GM04504 (cell line): Measurements from ENCODE around the gene TSGA10.
"Not testable (repeated sequence)": the region's sequence is repeated elsewhere in the genome, so short reads cannot be mapped to it uniquely, and the experiment has no call there.

Experiments used
- DNase-seq: peaks from one replicate; pipeline ENCODE4 v3.0.0-alpha.2; 2012; ENCODE audit warnings: low read depth

TSGA10 gene

GRCh38 chr2:99067871-99068625 lies 86.7 kb downstream of the TSGA10 start:
- DNase-seq = no peak

GRCh38 chr2:99066075-99066958 lies 88.4 kb downstream of the TSGA10 start:
- peak; percentile 9 for DNase-seq

- DNase-seq = not testable (repeated sequence)
These were observed 105.6 kb downstream of the TSGA10 start for GRCh38 chr2:99049187-99049586.

- DNase-seq = not testable (repeated sequence)
These were observed 113.9 kb downstream of the TSGA10 start for GRCh38 chr2:99040736-99041300.

GRCh38 chr2:99035920-99036319 lies 118.8 kb downstream of the TSGA10 start:
- DNase-seq = no peak

DNA sequence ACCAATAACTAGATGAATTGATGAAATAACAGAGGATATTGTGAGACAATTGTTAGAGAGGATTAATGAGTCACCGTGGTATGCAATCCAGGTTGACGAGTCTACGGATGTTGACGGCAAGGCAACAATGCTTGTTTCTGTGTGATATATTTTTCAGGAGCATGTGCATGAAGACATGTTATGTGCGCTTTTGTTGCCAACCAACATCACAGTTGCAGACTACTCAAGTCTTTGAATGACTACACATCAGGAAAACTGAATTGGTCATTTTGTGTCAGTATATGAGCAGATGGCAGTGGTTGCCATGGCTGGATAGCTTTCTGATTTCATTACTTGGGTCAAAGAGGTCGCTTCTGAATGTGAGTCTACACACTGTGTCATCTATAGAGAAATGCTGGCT lies 122.0 kb downstream of the TSGA10 start:
- no peak for DNase-seq

- no peak for DNase-seq
These were observed 122.7 kb downstream of the TSGA10 start for GRCh38 chr2:99032001-99032400.

DNA sequence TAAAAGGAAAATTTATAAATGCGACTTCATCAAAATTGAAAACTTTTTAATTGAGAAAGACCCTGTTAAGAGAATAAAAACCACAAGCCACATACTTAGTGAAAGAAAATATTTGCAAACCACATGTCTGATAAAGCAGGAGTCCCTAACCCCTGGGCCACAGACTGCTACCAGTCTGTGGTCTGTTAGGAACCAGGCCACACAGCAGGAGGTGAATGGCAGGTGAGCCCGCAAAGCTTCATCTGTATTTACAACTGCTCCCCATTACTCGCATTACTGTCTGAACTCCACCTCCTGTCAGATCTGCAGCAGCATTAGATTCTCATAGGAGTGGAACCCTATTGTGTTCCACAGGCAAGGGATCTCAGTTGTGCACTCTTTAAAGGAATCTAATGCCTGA lies 123.3 kb downstream of the TSGA10 start:
- no peak for DNase-seq

DNA sequence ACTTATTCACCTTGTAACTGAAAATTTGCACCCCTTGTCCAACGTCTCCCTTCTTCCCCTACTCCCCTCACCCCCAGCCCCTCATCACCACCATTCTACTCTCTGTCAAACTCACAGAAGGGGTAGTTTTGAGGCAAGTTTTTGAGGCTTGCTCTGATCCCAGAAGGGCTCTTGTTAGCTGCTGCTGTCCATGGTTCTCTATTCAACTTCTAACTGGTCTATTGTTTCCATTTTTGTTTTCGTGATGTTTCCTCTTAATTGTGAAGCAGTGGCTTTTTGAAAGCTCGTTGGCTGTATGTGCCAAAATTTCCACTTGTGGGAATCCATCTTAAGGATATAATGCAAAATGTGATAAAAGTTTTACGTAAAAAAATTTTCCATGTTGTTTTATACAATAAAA lies 126.2 kb downstream of the TSGA10 start:
- DNase-seq = no peak

DNA sequence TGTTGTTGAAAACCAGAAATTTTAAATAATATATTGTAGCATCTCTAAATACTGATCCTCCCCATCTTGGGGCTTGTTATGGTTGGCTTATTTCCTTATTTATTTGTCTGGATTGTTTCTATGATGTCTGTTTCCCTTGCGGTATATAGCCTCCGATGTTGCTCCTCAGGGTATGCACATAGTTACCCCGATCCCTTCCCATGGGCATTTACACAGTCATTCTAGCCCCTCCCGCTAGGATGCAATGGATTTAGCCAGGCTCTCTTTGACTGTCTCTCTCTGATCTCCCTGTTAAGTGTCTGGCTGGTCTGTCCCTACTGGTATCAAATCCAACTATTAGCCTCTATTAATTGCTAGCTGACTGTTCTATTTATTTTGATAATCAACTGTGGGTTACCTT lies 126.9 kb downstream of the TSGA10 start:
- no peak for DNase-seq

DNA sequence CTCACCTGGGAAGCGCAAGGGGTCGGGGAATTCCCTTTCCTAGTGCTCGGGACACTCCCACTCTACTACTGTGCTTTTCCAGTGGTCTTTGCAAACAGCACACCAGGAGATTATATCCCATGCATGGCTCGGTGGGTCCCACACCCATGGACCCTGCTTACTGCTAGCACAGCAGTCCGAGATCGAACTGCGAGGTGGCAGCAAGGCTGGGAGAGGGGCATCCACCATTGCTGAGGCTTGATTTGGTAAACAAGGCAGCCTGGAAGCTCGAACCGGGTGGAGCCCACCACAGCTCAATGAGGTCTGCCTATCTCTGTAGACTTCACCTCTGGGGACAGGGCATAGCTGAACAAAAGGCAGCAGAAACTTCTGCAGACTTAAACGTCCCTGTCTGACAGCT lies 154.0 kb downstream of the TSGA10 start:
- DNase-seq = no peak

DNA sequence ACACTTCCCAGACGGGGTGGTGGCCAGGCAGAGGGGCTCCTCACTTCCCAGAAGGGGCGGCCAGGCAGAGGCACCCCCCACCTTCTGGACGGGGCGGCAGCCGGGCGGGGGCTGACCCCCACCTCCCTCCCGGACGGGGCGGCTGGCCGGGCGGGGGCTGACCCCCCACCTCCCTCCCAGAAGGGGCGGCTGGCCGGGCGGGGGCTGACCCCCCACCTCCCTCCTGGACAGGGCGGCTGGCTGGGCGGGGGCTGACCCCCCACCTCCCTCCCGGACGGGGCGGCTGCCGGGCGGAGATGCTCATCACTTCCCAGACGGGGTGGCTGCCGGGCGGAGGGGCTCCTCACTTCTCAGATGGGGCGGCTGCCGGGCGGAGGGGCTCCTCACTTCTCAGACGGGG lies 166.0 kb downstream of the TSGA10 start:
- not testable (repeated sequence) for DNase-seq

GRCh38 chr2:98985905-98986666 lies 168.7 kb downstream of the TSGA10 start:
- no peak for DNase-seq

GRCh38 chr2:98975611-98976010 lies 179.1 kb downstream of the TSGA10 start:
- no peak for DNase-seq

GRCh38 chr2:98972582-98973167 lies 182.1 kb downstream of the TSGA10 start:
- DNase-seq = no peak

- DNase-seq = no peak
These were observed 194.8 kb downstream of the TSGA10 start for GRCh38 chr2:98959810-98960507.

DNA sequence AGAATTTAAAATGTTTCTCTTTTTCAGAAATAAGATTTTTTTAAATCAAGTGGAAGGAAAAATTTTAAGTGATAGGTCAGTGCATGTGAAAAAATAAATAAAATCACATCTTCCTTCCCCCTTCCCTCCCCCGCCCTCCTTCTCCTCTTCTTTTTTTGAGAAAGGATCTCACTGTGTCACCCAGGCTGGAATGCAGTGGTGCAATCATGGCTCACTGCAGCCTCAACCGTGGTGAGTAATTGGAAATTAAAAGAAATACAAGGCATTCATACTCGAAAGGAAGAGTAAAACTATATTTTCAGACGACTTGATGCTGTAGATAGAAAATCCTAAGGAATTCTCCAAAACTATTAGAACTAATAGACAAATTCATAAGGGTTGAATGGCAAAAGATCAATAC lies 201.8 kb downstream of the TSGA10 start:
- DNase-seq = no peak

GRCh38 chr2:98948956-98949739 lies 205.6 kb downstream of the TSGA10 start:
- no peak for DNase-seq

- DNase-seq = no peak
These were observed 207.2 kb downstream of the TSGA10 start for GRCh38 chr2:98947554-98947953.
